Raji (cell line): Measurements from ENCODE around the gene FCER2.

Experiments
- POLR2A ChIP-seq: IDR thresholded peaks from 2 replicates; pipeline ENCODE4 v1.6.1; 2011; ENCODE audit warnings: low read depth, low read length, control low read depth; ENCODE audit not compliant: insufficient read depth

FCER2 gene

GRCh38 chr19:7739211-7739755, 37.4 kb upstream of the FCER2 start:
- no peak for TF ChIP-seq POLR2A

DNA sequence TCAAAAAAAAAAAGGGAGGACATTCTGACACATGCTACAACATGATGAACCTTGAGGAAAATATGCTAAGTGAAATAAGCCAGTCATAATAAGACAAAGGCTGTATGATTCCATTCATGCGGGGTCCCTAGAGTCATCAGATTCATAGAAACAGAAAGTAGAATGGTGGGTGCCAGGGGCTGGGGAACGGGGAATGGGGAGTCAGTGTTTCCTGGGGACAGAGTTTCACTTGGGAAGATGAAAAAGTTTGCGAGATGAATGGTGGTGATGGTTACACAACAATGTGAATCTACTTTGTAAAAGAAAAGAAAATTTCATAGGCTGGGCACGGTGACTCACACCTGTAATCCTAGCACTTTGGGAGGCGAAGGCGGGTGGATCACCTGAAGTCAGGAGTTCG, 36.1 kb upstream of the FCER2 start:
- no peak for TF ChIP-seq POLR2A

GRCh38 chr19:7737215-7737614, 35.3 kb upstream of the FCER2 start:
- no peak for TF ChIP-seq POLR2A

- no peak for TF ChIP-seq POLR2A
These were observed 34.2 kb upstream of the FCER2 start for GRCh38 chr19:7736148-7736547.

DNA sequence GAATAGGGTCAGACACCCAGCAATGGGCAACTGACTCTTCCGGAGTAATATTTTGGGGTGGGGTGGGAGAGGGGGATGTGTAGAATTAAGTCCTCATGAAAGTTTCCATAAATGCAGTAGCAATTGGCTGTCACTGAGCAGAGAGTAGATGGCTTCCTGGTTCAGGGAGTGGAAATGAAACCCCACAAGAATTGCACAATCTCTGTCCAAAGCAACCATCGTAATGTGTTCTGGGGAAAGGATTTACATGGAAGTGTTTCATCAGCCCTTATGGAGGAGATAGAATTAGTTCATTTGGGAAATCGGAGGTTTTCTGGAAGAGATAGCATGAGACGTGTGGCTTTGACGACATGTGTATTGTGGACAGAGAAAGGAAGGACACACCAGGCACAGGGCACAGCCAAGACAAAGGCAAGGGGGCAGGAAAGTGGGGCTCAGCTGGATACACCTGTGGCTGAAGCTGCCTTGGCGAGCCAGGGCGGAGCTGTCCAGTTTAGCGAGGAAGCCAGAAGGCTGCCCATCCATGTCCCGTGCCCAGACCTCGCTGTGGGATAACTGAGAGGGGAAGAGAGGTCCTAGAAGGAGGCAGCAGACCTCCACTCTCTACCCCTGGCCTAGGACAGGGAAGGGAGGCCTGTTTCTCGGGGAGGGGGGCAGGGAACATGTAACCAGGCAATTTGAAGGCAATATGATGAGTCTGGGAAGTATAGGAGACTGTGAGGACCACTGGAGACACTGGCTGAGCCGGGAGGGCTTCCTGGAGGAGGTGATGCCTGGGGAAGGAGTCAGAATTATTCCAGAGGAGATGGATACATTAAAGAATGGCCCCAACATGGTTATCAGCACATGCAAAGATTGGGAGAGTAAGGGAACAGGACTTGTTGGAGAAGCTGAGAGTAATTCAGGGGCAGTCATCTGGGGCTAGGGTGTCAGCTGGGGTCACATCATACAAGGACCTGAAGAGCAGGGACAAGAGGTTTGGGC, 32.6 kb upstream of the FCER2 start:
- TF ChIP-seq POLR2A, result no peak

DNA sequence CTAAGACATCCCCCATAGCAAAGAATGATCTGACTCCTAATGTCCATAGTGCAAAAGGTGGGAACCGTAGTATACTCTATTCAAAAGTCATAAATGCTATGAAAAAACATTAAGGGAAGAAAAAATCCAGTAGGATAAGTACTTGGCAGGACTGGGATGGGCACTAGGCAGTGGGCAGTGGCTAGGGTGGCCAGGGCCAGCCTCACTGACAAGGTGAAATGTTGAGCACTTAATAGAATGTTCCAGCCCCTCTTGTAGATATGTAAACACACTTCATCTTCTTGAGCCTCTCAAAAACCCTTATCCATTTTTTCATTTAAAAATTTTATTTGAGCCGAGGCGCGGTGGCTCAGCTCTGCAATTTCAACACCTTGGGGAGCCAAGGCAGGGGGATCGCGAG, 31.4 kb upstream of the FCER2 start:
- no peak for TF ChIP-seq POLR2A

- no peak for TF ChIP-seq POLR2A
These were observed 30.1 kb upstream of the FCER2 start, which contains the start of gene CLEC4G for GRCh38 chr19:7732045-7732444. CLEC4G (minus strand) TSS chr19:7732110; CDS start chr19:7732102, 8 bp downstream.

GRCh38 chr19:7731615-7732014, 29.7 kb upstream of the FCER2 start:
- no peak for TF ChIP-seq POLR2A

- no peak for TF ChIP-seq POLR2A
These were observed 29.3 kb upstream of the FCER2 start for GRCh38 chr19:7731218-7731595.

GRCh38 chr19:7730286-7731217, 28.6 kb upstream of the FCER2 start:
- no peak for TF ChIP-seq POLR2A

GRCh38 chr19:7729831-7730285, 27.9 kb upstream of the FCER2 start:
- no peak for TF ChIP-seq POLR2A

DNA sequence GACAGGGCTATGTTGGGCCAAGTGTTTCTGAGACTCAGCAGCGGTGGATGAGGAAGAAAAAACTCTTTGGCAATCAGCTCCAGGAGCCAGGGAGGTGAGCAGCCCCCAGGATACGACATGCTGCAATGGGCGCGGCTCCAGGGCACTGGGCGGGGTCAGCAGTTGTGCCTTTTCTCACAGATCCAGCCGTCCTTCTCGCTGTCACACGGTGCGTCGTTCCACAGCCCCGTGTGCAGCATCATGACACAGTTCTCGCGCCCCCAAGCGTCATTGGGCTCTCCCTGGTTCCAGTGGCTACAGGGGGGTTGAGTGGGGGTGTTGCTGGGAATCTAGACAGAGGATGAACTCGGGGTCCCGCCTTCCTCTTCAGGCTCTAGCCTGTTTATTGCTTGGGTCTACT, 27.3 kb upstream of the FCER2 start:
- TF ChIP-seq POLR2A, result no peak

- no peak for TF ChIP-seq POLR2A
These were observed 23.9 kb upstream of the FCER2 start for GRCh38 chr19:7725791-7726190.

- no peak for TF ChIP-seq POLR2A
These were observed 20.3 kb upstream of the FCER2 start for GRCh38 chr19:7722231-7722651.

- TF ChIP-seq POLR2A, result no peak
These were observed 18.4 kb upstream of the FCER2 start for GRCh38 chr19:7720351-7720750.
